Measurements from ENCODE around the gene TTC21B.
A peak's percentile ranks its signal among the peaks of the same experiment; 100 is the strongest.

Gene TTC21B

DNA sequence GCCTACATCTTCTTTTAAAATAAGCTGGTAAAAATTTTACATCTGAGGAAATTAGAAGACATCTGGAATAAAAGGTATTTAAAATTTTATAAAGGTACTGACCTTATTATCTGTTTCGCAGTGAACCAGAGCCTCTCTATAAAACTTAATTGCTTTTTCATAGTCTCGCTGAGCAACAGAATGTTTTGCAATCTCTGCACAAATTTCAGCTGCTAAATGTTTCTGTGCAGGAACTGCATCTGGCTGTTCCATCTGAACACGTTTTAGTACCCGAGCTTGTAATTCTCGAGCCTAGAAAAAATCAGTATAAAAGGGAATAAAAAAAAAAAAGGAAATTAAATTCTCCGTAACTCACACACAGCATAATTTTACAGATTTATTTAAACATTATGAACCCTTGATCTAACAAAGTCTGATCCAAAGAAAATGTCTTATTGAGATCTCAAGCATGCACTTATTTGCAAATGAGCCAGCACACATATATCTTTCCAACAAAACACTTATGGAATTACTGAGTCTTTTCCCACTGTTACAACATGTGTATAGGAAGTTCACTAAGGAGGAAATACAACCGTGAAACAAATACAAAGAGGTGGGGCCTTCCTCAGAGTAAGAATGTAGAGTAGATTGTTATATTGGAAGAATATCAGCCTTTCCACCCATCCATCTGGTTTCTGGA is 51.8 kb downstream of the TTC21B start:
- Mint-ChIP-seq H3K27me3 (no peaks in the 10 kb centered on the region), H3K36me3 (peaks cover 27% of the 10 kb centered on the region), H3K27ac (no peak overlapping the region), H3K9me3 (no peaks in the 10 kb centered on the region), H3K4me3 (no peak overlapping the region), H3K4me1 (peaks cover 9% of the 10 kb centered on the region)

DNA sequence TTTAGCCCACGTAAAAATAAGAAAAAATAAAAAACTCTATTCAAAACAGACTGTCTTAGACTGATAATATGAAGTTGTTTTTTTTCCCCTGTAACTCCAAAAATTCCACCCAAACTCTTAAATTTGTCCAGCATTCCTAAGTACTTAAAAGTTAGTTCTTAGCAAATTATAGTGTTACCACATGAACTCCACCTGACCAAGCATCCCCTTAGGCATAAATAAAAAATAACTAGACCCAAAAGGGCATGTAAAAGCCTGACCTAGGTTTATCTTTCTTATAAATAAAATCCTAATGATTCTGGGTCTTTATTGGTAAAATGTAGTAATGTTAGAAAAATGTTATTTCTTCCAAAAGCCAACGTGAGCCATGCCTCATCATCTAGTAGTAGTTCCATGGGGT is 54.3 kb downstream of the TTC21B start:
- peaks cover 26% of the 10 kb centered on the region for H3K36me3 Mint-ChIP-seq
- peaks cover 9% of the 10 kb centered on the region for H3K4me1 Mint-ChIP-seq
- no peaks in the 10 kb centered on the region for H3K9me3 Mint-ChIP-seq
- H3K4me3 Mint-ChIP-seq, result no peak overlapping the region
- H3K27me3 Mint-ChIP-seq, result no peaks in the 10 kb centered on the region
- no peak overlapping the region for H3K27ac Mint-ChIP-seq

DNA sequence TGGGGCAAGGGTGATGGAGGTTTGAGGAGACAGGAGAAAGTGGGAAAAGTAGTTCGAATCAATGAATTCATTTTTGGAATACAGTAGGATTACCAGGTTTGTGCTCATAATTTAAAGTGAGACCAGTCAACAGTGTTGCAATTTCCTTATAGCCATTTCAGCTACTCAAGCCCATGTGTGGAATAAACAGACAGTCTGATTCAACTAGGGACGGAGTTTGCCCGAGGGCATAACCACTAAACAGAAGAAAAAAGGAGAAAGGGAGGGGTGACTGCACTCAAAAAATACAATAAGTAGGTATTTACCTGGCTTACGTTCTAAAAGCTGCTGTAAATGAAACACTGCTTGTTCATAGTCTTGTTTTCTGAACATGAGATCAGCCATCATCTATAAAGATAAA is 55.2 kb downstream of the TTC21B start:
- Mint-ChIP-seq H3K4me3 (no peak overlapping the region), H3K36me3 (peaks cover 33% of the 10 kb centered on the region)

DNA sequence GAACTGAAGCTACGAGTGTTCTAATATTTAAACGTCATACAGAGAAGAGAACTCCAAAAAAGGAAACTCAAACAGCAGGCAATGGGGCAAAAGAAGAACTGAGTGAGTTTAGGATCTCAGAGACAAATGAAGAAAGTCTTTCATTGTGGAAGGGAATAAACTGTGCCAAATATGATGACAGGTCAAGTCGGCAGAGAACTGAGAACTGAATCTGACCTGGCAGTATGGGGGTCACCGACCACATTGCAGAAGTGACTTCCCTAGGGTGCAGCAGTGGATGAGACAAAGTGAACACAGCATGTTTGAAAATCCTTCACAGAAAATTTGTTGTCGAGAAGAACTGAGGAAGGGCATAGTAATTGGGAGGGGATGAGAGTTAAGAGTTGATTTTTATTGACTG is 55.9 kb downstream of the TTC21B start:
- peaks cover 33% of the 10 kb centered on the region for H3K36me3 Mint-ChIP-seq
- no peaks in the 10 kb centered on the region for H3K9me3 Mint-ChIP-seq
- no peak overlapping the region for H3K27ac Mint-ChIP-seq
- peaks cover 2% of the 10 kb centered on the region for H3K4me1 Mint-ChIP-seq
- no peaks in the 10 kb centered on the region for H3K27me3 Mint-ChIP-seq
- no peak overlapping the region for H3K4me3 Mint-ChIP-seq

More for the DNA sequence above, 55.2 kb downstream of the TTC21B start:
- Mint-ChIP-seq H3K27me3 (no peaks in the 10 kb centered on the region), H3K4me1 (peaks cover 8% of the 10 kb centered on the region), H3K9me3 (no peaks in the 10 kb centered on the region), H3K27ac (no peak overlapping the region)

DNA sequence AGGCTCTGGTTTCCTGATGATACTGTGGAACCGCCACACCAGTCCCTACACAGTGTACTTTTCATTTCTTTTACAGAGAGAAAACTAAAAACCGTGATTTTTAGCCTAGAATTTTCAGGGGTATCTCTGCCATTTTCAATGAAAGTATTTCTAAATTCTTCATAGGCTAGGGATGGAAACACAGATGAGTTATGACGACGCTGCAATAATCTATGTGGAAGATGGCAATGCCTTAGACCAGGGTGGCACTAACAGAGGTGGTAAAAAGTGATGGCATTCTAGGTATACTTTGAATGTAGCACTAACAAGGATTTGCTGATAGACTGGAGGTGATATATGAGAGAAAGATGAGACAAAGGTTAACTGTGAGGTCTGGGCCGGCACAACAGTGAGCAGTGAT is 56.5 kb downstream of the TTC21B start:
- Mint-ChIP-seq H3K27me3 (no peaks in the 10 kb centered on the region), H3K36me3 (peaks cover 33% of the 10 kb centered on the region), H3K9me3 (no peaks in the 10 kb centered on the region)

DNA sequence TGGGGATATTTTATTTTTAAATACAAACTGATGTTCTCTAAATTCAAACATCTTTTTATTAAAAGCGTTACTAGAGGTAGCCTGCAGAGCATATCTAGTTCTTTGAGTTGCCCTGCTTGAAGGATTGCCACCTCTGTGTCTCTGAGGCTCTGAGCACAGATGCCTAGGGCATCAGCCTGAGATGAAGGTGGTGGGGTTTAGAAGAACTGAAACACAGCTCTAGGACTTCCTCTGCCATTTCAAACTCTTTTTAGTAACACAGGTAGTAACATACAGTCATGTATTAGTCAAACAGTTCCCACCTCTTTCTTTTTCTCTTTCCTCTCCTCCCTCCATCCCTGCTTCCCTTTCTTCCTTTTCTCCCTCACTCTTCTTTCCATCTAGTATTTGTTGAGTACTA is 57.6 kb downstream of the TTC21B start:
- H3K27ac Mint-ChIP-seq, result no peak overlapping the region

More for the DNA sequence above, 56.5 kb downstream of the TTC21B start:
- no peak overlapping the region for H3K4me3 Mint-ChIP-seq
- no peaks in the 10 kb centered on the region for H3K4me1 Mint-ChIP-seq
- H3K27ac Mint-ChIP-seq, result no peak overlapping the region

DNA sequence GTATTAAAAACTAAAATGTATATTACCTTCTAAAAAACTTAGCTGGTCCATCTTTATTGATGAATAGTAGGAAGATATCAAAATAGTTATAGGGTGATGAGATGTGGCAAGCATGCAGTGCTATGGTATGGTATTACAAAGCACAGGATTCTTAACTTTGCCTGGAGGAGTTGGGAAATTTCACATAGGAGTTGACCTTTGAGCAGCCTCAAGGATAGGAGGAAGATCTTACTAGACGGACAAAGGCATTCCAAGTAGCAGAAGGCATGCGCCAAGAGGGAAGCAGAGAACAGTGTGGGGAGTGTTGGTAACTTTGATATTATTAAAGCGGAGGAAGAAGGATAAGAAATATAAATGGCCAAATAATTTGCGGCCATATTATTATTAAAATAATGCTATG is 60.0 kb downstream of the TTC21B start:
- H3K27ac Mint-ChIP-seq, result no peak overlapping the region
- peaks cover 31% of the 10 kb centered on the region for H3K36me3 Mint-ChIP-seq

More for the DNA sequence above, 57.6 kb downstream of the TTC21B start:
- Mint-ChIP-seq H3K36me3 (peaks cover 31% of the 10 kb centered on the region), H3K27me3 (no peaks in the 10 kb centered on the region), H3K4me3 (no peak overlapping the region), H3K9me3 (no peaks in the 10 kb centered on the region), H3K4me1 (no peaks in the 10 kb centered on the region)

DNA sequence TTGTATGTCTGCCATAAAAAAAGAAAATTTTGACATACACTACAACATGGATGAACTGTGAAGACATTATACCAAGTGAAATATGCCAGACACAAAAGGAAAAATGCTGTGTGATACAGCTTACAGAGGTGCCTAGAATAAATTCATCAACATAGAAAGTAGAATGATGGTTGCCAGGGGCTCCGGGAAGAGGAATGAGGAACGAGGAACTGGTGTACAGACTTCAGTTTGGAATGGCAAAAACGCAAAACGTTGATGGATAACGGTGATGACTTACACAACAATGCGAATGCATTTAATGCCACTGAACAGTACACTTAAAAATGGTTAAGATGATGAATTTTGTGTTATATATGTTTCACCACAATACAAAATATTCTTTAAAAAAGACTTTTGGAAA is 61.0 kb downstream of the TTC21B start:
- H3K4me1 Mint-ChIP-seq, result no peaks in the 10 kb centered on the region
- no peaks in the 10 kb centered on the region for H3K27me3 Mint-ChIP-seq
- peaks cover 23% of the 10 kb centered on the region for H3K36me3 Mint-ChIP-seq
- H3K9me3 Mint-ChIP-seq, result no peaks in the 10 kb centered on the region
- H3K4me3 Mint-ChIP-seq, result no peak overlapping the region
- H3K27ac Mint-ChIP-seq, result no peak overlapping the region

More for the DNA sequence above, 60.0 kb downstream of the TTC21B start:
- Mint-ChIP-seq H3K4me1 (no peaks in the 10 kb centered on the region), H3K4me3 (no peak overlapping the region), H3K9me3 (no peaks in the 10 kb centered on the region), H3K27me3 (no peaks in the 10 kb centered on the region)

DNA sequence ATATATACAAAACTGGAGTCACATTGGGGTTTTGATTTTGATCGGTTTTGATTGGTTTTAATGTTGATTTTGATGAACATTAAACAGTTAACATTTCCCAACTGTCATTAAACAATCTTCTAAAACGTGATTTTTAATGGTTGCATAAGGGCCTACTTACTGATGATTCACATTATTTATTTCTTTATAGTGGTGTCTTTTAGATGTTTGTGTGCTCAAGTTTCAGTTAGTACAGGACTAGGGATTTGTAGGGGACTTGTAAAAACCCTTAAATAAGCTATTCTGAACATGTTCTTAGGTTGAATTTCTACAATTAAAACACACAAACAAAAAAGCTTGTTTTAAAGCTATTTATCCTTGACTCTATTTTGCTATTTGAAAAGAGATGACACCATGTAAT is 61.6 kb downstream of the TTC21B start:
- H3K4me3 Mint-ChIP-seq, result no peak overlapping the region
- no peaks in the 10 kb centered on the region for H3K27me3 Mint-ChIP-seq
- no peak overlapping the region for H3K27ac Mint-ChIP-seq

DNA sequence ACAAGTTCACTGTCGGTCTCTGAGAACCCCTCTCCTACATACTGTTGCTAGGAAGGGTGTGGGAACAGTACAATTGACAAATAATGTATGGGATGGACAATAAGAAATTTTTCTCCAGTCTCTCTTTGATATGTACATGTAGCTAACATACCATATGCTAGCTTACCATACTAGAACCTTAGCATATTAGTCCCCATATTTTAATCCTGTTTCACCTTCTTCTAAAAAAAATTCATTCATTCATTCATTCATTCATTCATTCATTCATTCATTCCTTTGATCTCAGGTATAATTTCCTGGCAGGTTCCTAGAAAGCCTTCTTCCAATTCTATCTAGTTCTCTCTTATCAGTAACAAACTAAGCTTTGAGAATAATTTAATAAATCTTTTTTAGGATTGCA is 62.2 kb downstream of the TTC21B start:
- Mint-ChIP-seq H3K27me3 (no peaks in the 10 kb centered on the region), H3K36me3 (peaks cover 19% of the 10 kb centered on the region), H3K4me3 (no peak overlapping the region), H3K9me3 (no peaks in the 10 kb centered on the region), H3K27ac (no peak overlapping the region), H3K4me1 (no peaks in the 10 kb centered on the region)

More for the DNA sequence above, 61.6 kb downstream of the TTC21B start:
- Mint-ChIP-seq H3K36me3 (peaks cover 20% of the 10 kb centered on the region), H3K4me1 (no peaks in the 10 kb centered on the region), H3K9me3 (no peaks in the 10 kb centered on the region)

DNA sequence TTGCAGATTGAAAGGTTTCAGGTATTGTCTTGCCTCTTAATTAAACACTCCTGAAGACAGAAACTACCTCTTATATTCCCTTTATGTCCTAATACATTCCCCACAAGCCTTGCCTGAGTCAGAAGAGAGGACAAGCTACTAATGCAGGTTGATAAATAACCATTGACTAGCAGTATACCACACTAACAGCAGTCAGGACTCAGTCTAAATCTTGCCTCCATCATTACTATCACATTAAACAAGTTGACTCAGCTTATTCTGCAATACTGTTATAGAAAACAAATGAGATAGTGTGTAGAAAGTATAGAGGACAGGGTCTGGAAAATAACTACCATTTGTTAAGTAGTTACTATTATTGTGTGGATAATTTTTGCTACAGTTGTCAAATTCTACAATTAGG is 63.8 kb downstream of the TTC21B start:
- Mint-ChIP-seq H3K4me3 (no peak overlapping the region), H3K4me1 (no peaks in the 10 kb centered on the region), H3K9me3 (no peaks in the 10 kb centered on the region), H3K27me3 (no peaks in the 10 kb centered on the region), H3K36me3 (peaks cover 15% of the 10 kb centered on the region), H3K27ac (no peak overlapping the region)

DNA sequence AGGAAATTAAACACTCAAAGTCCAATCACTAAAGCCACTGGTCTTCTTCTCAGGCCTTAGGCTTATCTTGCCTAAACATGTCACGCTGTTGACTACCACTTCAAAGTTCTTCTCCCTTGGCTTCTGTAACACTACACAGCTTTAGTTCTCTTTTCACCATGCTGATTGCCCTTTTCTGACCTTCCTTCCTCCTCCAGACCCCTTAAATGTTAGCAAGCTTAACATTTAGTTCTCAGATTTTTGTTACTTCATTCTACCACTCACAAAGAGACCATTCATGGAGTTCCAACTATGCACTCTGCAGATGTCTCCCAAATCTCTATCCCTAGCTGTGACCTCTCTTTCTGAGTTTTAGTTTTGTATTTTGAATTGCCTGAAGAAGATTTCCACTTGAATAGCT is 64.4 kb downstream of the TTC21B start:
- Mint-ChIP-seq H3K36me3 (peaks cover 15% of the 10 kb centered on the region), H3K4me1 (no peaks in the 10 kb centered on the region), H3K27ac (no peak overlapping the region), H3K27me3 (no peaks in the 10 kb centered on the region), H3K4me3 (no peak overlapping the region), H3K9me3 (no peaks in the 10 kb centered on the region)

DNA sequence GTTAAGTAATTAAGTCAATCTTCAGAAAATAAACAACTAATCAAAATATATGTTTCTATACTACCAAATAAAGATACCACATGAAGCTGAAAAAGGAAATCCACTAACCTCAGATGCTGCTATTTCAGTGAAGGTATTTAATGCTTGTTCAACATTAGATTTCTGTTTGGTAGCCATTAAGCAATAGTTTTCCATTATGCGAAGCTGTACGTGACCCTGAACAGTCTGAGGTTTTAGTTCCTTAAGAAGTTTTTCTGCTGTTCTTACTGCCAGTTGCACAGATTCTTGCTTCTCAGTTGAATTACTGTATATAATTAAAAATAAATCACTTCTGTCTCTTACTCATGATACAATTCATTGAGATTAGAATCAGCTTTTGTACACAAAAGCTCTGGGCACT is 65.4 kb downstream of the TTC21B start:
- no peak overlapping the region for H3K27ac Mint-ChIP-seq
- H3K9me3 Mint-ChIP-seq, result no peaks in the 10 kb centered on the region
- peaks cover 10% of the 10 kb centered on the region for H3K36me3 Mint-ChIP-seq
- H3K4me3 Mint-ChIP-seq, result no peak overlapping the region
- H3K27me3 Mint-ChIP-seq, result no peaks in the 10 kb centered on the region
- no peaks in the 10 kb centered on the region for H3K4me1 Mint-ChIP-seq

DNA sequence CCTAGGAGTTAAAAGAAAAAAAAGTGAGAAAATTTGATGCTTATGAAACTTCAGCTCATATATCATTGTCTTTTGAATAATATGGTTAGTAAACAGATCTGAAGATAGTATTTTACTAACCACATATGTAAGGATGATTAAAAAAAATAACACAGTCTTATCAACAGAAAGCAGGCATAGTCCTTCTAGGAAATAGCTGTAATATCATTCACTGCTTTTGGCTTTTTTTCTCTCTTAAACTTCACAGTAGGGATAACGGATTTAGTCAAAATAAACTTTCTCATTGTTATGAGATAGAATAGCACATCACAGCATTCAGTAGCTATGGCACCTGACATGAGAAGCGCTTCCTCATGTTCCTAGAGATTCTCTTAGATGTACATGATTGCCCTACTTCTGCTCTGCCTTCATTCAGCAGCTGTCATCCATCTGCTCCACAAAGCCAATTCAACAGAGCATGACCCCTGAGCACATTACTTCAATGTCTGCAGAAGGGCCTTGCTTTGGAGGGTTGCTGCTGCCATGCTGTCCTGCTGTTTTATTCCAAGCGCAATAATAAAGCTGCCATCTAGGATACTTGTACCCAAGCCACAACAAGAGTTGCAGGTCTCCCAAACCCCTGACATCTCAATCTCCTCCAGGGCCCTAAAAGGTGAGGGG is 67.0 kb downstream of the TTC21B start:
- Mint-ChIP-seq H3K36me3 (peaks cover 10% of the 10 kb centered on the region), H3K27ac (no peak overlapping the region), H3K27me3 (no peaks in the 10 kb centered on the region), H3K4me3 (no peak overlapping the region), H3K9me3 (no peaks in the 10 kb centered on the region), H3K4me1 (no peaks in the 10 kb centered on the region)

DNA sequence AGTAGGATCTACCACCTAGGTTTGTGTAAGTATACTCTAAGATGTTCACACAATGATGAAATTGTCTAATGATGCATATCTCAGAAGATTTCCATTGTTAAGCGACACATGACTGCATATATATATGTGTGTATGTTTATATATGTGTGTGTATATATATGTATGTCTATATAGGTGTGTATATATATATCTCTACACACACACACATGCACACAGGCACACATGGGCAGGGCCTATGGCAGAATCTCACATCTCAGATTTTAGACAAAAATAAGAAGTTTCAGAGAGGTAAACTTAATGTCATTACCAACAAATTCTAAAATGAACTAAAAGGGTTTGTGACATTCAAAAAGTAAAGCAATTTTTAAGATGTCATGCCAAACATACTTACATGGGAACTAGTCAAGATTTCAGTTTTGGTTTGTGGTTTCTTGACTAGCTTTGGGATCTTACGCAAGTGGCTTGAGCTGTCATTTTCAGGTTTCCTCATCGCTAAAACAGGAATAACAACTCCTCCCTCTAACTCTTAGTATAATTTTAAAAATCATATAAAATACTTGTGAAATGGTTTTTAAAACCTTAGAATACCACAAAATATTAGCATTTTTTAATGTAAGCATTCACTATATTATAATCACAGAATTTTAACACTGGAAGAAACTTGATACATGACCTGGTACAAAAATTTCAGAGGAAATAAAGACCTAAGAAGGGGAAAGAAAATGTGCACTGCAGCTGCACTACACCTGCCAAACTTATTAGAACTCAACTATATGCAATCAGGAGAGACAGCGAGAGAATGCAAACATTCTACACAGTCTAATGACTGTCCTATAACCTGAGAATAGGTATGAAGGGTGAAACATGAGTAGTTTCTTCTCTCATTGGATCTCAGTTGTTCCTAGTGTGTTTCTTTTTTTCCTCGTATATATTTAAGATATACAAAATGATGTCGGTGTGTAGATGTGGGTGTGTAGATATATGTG is 75.7 kb downstream of the TTC21B start:
- H3K9me3 Mint-ChIP-seq, result no peaks in the 10 kb centered on the region
- H3K4me3 Mint-ChIP-seq, result no peak overlapping the region
- peaks cover 36% of the 10 kb centered on the region for H3K4me1 Mint-ChIP-seq
- H3K27me3 Mint-ChIP-seq, result no peaks in the 10 kb centered on the region
- peak overlapping the region; percentile 61 for H3K27ac Mint-ChIP-seq
- peaks cover 2% of the 10 kb centered on the region for H3K36me3 Mint-ChIP-seq

DNA sequence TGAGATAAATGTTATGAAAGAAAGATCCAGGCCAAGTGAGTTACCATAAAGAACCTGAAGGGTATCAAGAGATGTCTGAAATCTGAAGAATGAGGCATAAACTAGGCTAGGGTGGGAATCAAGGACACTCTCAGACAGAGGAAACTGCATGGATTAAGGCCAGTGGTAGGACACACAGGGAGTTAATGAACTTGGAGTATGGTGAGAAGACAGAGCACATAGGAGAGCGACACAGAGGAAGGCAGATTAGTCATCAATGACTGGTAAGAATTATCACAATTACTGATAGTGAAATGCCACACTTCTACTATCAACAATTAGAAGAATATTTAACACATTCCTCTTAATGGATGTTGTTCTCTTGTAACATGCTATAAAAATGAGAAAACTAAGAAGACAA is 76.9 kb downstream of the TTC21B start:
- no peaks in the 10 kb centered on the region for H3K27me3 Mint-ChIP-seq
- H3K36me3 Mint-ChIP-seq, result peaks cover 2% of the 10 kb centered on the region
- no peak overlapping the region for H3K4me3 Mint-ChIP-seq
- no peaks in the 10 kb centered on the region for H3K9me3 Mint-ChIP-seq
- peaks cover 36% of the 10 kb centered on the region for H3K4me1 Mint-ChIP-seq
- peak overlapping the region; percentile 20 for H3K27ac Mint-ChIP-seq

Data from activated naive CD4-positive, alpha-beta T cell treated with anti-CD3 and anti-CD28 coated beads, Interleukin-2, amount 50 U/mL, for 24 hours (primary cell).